D721Med (cell line): ENCODE measurements around the gene LECT2.

Experiments
- DNase-seq: peaks from one replicate; pipeline ENCODE4 v3.0.0; 2011; ENCODE audit warnings: low spot score; ENCODE audit not compliant: insufficient read length
- FAIRE-seq: peaks from 2 replicates; lab custom pipeline; 2011; peaks lifted over from hg19 to GRCh38; lab: Jason Lieb, UNC
- CTCF ChIP-seq: IDR thresholded peaks from 2 replicates; pipeline ENCODE4 v1.5.1; 2012; ENCODE audit warnings: mild to moderate bottlenecking, control low read depth; ENCODE audit not compliant: insufficient read depth; ENCODE audit errors: missing control alignments

LECT2 gene

DNA sequence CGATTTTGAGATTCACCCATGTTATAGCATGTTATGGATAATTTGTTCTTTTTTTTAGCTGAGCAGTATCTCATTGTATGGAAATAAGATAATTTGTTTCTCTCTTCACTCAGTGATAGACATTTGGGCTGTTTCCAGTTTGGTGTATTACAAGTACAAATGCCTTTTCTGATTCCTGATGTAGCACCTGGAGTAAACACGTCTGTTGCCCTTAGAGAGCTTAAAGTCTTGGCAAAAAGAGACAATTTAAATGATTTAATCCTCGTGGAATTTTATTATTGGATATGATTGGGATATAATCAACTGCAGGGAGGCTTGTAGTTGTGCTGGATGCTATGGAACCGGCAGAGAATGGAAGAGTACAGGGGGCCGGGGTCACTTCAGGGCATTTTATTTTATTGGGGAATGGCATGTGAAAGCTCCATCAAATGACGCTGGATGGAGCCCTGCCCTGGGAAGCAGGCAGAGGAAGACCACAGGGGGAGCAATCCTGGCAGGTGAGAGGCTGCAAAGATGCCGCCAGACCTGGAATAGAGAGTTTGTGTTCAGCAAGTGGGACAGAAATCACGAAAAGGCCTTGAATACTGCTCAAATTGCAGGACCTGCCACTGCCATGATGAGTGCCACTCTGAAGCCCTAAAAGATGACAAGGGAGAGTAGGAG is 43.0 kb upstream of the LECT2 start:
- no peak for TF ChIP-seq CTCF
- DNase-seq (no peak), FAIRE-seq (no peak)

DNA sequence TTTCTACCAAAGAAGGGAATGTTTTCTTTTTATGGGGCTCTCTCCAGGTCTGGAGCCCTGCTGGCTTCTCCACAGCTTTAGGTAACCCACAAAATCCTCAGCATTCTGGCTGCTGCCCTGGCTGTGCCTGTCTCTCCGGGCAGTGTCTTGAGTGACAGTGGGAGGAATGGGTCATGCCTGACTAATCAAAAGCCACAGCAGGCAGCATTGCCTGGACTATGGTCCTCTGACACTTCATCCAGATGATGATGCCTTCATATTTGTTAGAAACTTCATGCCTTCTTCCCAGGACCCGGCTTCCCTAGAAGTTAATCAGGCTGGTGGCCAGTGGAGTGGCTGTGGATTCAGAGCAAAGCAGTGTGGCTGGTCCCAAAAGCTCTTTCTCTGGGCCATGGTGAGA is 41.8 kb upstream of the LECT2 start:
- no peak for TF ChIP-seq CTCF
- FAIRE-seq, result no peak

GRCh38 chr5:135995976-135996375 is 41.2 kb upstream of the LECT2 start:
- DNase-seq, result no peak
- TF ChIP-seq CTCF, result no peak
- FAIRE-seq, result no peak

More for the DNA sequence above, 41.8 kb upstream of the LECT2 start:
- no peak for DNase-seq

DNA sequence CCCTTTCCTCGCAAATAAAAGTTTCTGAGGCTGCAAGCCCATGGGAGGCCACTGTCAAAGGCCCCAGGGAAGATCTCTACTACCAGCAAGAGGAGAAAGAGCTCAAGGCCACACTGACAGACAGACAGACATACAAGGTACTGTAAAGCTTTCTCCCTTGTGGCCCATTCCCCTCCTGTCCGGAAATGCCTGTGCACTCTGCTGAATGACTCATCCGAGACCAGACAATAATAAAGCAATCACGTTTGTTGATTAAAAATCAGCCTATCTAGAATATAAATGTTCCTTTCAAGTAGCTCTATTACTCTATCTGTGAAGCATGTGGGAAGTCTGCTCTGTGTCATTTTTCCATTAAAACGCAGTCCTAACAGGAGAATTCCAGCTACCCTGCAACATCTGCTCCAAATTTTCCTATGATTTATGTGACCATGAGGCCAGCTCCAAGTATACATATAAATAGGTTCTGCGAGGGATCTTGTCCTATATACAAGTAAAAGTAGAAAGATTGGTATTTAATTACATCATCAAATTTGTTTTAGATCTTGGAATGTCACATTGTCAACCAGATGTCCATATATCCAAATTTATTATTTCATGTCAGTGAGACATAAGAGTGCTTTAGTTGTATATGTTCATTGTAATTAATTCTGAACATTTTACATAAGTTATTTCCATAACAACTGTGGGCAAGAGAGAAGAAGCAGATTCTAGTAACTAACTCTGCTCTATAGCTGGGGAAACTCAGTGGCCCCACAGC is 39.3 kb upstream of the LECT2 start:
- TF ChIP-seq CTCF, result no peak
- DNase-seq (no peak), FAIRE-seq (no peak)

DNA sequence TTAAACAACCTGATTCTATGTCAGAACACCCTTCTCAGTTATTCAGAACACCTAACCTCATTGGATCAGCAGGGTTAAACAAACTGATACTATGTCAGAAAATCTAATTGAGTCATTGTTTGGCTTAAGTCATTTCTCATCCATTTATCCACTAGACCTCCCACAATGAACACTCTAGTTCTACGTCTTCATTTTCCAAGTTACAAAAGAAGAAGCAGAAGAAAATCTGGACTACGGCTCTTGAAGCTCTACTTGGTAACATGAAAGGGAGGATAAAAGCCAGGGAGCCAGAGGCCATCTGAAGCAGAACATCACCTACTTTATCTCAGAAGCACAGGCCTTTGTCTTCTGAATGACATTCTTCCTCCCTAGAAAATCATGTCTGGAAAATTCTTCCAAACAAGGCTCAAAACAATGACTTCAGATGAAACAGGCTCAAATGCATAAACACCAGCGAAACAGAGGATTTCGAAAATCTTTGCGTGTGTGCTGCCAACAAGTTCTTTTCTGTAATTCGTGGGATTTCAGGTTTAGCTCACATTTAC is 38.6 kb upstream of the LECT2 start:
- TF ChIP-seq CTCF, result no peak
- no peak for FAIRE-seq
- no peak for DNase-seq

- no peak for TF ChIP-seq CTCF
- DNase-seq (no peak), FAIRE-seq (no peak)
These were observed 36.6 kb upstream of the LECT2 start for GRCh38 chr5:135991429-135991828.
